Panc1 (cell line): ENCODE results near the gene GYPC. TPM values are rescaled to one million over a fixed set of nuclear protein-coding genes. Genes with fewer than 3 reads are reported as not detected.

ENCODE experiments used
- ATAC-seq: fragments of 200-7000 bp; cut with Tn5 transposase; 2 replicates; pipeline ENCODE4 v1.9.1; 2020; ENCODE audit warnings: mild to moderate bottlenecking, moderate library complexity
- BruUV-seq: library from RNA; stranded (reverse); fragments of 400-500 nt; replicated peaks from 2 replicates; lab custom pipeline; 2021; lab: Mats Ljungman, UMichigan
- CTCF ChIA-PET: fragments of 300-600 bp; sonication (Branson Sonifier 250); formaldehyde crosslinking; loops from one replicate; lab custom pipeline; 2022; ENCODE audit warnings: antibody characterized with exemption; lab: Charles Lee
- POLR2A ChIA-PET: fragments of 300-600 bp; sonication (Branson Sonifier 250); formaldehyde crosslinking; loops from one replicate; lab custom pipeline; 2022; ENCODE audit warnings: antibody characterized with exemption; lab: Charles Lee
- DNase-seq: peaks from one replicate; pipeline ENCODE4 v3.0.0-alpha.2; 2010; ENCODE audit warnings: low read depth, low spot score
- H3K27ac ChIP-seq: 2 replicates; pipeline ENCODE4 v1.5.1; 2011; ENCODE audit warnings: mild to moderate bottlenecking, low read length, inconsistent platforms
- H3K27me3 ChIP-seq: fragments of 200-500 bp; sonication (Bioruptor generic); 2 replicates; pipeline ENCODE4 v1.6.0; 2014; ENCODE audit warnings: low read length, inconsistent platforms; ENCODE audit not compliant: control insufficient read depth, insufficient read depth
- H3K36me3 ChIP-seq: fragments of 200-500 bp; sonication (Bioruptor generic); 2 replicates; pipeline ENCODE4 v1.5.1; 2014; ENCODE audit warnings: inconsistent platforms, mild to moderate bottlenecking, low read length, moderate library complexity; ENCODE audit not compliant: control insufficient read depth, insufficient read depth
- H3K4me1 ChIP-seq: 2 replicates; pipeline ENCODE4 v1.5.1; 2011; ENCODE audit warnings: inconsistent platforms, mild to moderate bottlenecking, low read length, moderate library complexity; ENCODE audit not compliant: control insufficient read depth, insufficient read depth
- H3K4me3 ChIP-seq, 2 experiments: 2 replicates each; pipeline ENCODE4 v1.5.1; 2011 to 2012; ENCODE audit warnings: low read depth in 2 of 2, low read length in 2 of 2, mild to moderate bottlenecking in 2 of 2, inconsistent platforms in 1 of 2, moderate library complexity in 1 of 2
- H3K9me3 ChIP-seq: fragments of 200-500 bp; sonication (Bioruptor generic); 2 replicates; pipeline ENCODE4 v1.5.1; 2014; ENCODE audit warnings: low read depth, mild to moderate bottlenecking, inconsistent platforms, low read length, moderate library complexity; ENCODE audit not compliant: control insufficient read depth, insufficient read depth
- CTCF ChIP-seq: fragments of 450-650 bp; IDR thresholded peaks from 2 replicates; pipeline ENCODE4 v1.5.1; 2017; ENCODE audit warnings: mild to moderate bottlenecking
- POLR2AphosphoS5 ChIP-seq: IDR thresholded peaks from 2 replicates; pipeline ENCODE4 v1.6.1; 2012; ENCODE audit warnings: mild to moderate bottlenecking, low read depth, low read length, moderate library complexity
- REST ChIP-seq, 2 experiments: IDR thresholded peaks; 2 replicates each; pipeline ENCODE4 v1.6.1; 2011 to 2012; ENCODE audit warnings: low read depth in 2 of 2, control low read depth in 1 of 2, low read length in 1 of 2, mild to moderate bottlenecking in 1 of 2, moderate library complexity in 1 of 2; ENCODE audit not compliant: insufficient read depth in 1 of 2
- SIN3A ChIP-seq: IDR thresholded peaks from 2 replicates; pipeline ENCODE4 v1.6.1; 2012; ENCODE audit warnings: low read depth, mild to moderate bottlenecking, low read length, moderate library complexity, borderline replicate concordance; ENCODE audit not compliant: insufficient read depth
- TCF7L2 ChIP-seq: IDR thresholded peaks from 2 replicates; pipeline ENCODE4 v1.6.1; 2011; ENCODE audit warnings: mild to moderate bottlenecking, low read depth, low read length, inconsistent platforms
- in situ Hi-C: cut with HindIII; loops from 2 replicates; pipeline ENCODE4 v1.10.0; 2016; ENCODE audit warnings: low sequenced_read_pairs, low pct_unique_long_range_greater_than_20kb
- intact Hi-C: fragments of 100-400 bp; cut with micrococcal nuclease; formaldehyde crosslinking; loops from one replicate; pipeline ENCODE4 v1.10.0; 2022; ENCODE audit not compliant: unreplicated experiment
- total RNA-seq: library from RNA; stranded (reverse); gene quantifications from one replicate; pipeline ENCODE4 v1.2.1, GENCODE V29; 2021; ENCODE audit not compliant: unreplicated experiment

GYPC gene
- total RNA-seq, 1 experiment from 2014 or later, result 0.57 TPM

- no peaks in the 10 kb centered on the region for H3K9me3 ChIP-seq
- ChIA-PET POLR2A (interaction anchor here (0.6 kb wide), 1 partner anchor 148 kb away, joined by 4 read pairs; no protein-coding TSS in a partner anchor), CTCF (no interaction called here)
- DNase-seq (peak; percentile 82), ATAC-seq (peak; percentile 97)
- in situ Hi-C loops (no loop called here), intact Hi-C loops (no loop called here)
- BruUV-seq, result no TSS peak
- peak overlapping the region; percentile 82 for H3K27ac ChIP-seq
- no peaks in the 10 kb centered on the region for H3K36me3 ChIP-seq
- peak overlapping the region in 1 of 2 experiments; percentile 1; a peak in 2 of 4 replicates for H3K4me3 ChIP-seq
- no peaks in the 10 kb centered on the region for H3K27me3 ChIP-seq
- peaks cover 30% of the 10 kb centered on the region for H3K4me1 ChIP-seq
- TF ChIP-seq TCF7L2, result peak; percentile 54
- no peak for TF ChIP-seq SIN3A
- TF ChIP-seq CTCF, result no peak
Observed at GRCh38 chr2:126657636-126658318, 1.8 kb downstream of the GYPC start.

GRCh38 chr2:126658319-126658904 lies 2.5 kb downstream of the GYPC start:
- BruUV-seq, result no TSS peak
- no peak overlapping the region for H3K4me3 ChIP-seq
- ATAC-seq, result peak; percentile 33
- ChIA-PET CTCF (no interaction called here), POLR2A (no interaction called here)
- H3K4me1 ChIP-seq, result peaks cover 30% of the 10 kb centered on the region
- H3K9me3 ChIP-seq, result no peaks in the 10 kb centered on the region
- no peak for TF ChIP-seq POLR2AphosphoS5
- no peak for TF ChIP-seq SIN3A
- no peak for TF ChIP-seq TCF7L2
- no peak for TF ChIP-seq CTCF
- TF ChIP-seq REST (IDR thresholded peaks at IDR 0.05; ENCODE audit: insufficient read depth in 1 of 2, low read depth in 2 of 2, low read length in 1 of 2), result no peak
- H3K36me3 ChIP-seq, result no peaks in the 10 kb centered on the region
- no peak for DNase-seq
- peak overlapping the region; percentile 82 for H3K27ac ChIP-seq
- intact Hi-C loops (no loop called here), in situ Hi-C loops (no loop called here)
- H3K27me3 ChIP-seq, result no peaks in the 10 kb centered on the region
